Astrocyte (in vitro differentiated cells and primary cell): Measurements from ENCODE around the gene SDHC.

ENCODE experiments used
- CTCF ChIP-seq: IDR thresholded peaks from 2 replicates; pipeline ENCODE4 v1.5.1; 2011; ENCODE audit warnings: low read depth, mild to moderate bottlenecking, inconsistent platforms, low read length, moderate library complexity; ENCODE audit not compliant: insufficient read depth
- EZH2 ChIP-seq: IDR thresholded peaks from 2 replicates; pipeline ENCODE4 v1.6.1; 2012; ENCODE audit warnings: mild to moderate bottlenecking, low read length, inconsistent platforms; ENCODE audit not compliant: insufficient read depth

GRCh38 chr1:161297415-161297814, 16.8 kb upstream of the SDHC start:
- TF ChIP-seq CTCF (no peak), EZH2 (no peak)
